Testis (tissue), 2 donors: ENCODE measurements around the gene WDR41.

ENCODE experiments used
- CTCF ChIP-seq, 3 experiments: fragments of 450-650 bp in 2 of 3; fragments of 200-600 bp in 1 of 3; sonication (generic) in 1 of 3; IDR thresholded peaks; one replicate each; pipeline ENCODE4 v1.5.1; 2016 to 2019; ENCODE audit warnings: antibody characterized with exemption in 3 of 3, mild to moderate bottlenecking in 2 of 3, moderate library complexity in 1 of 3
- POLR2A ChIP-seq: fragments of 450-650 bp; IDR thresholded peaks from one replicate; pipeline ENCODE4 v1.6.1; 2017; ENCODE audit warnings: antibody characterized with exemption, mild to moderate bottlenecking, moderate library complexity

- TF ChIP-seq POLR2A, result no peak
- TF ChIP-seq CTCF (IDR thresholded peaks at IDR 0.05), result no peak
Measured at GRCh38 chr5:77424921-77425320, 67.2 kb downstream of the WDR41 start.
